RWPE1 (cell line): ENCODE results near the gene GTPBP1.
A peak's percentile ranks its signal among the peaks of the same experiment; 100 is the strongest.

Experiments
- CTCF ChIA-PET: fragments of 350-600 bp; sonication (Branson Sonifier 250); formaldehyde crosslinking; extraction: SDS; loops from one replicate; lab custom pipeline; 2021; lab: Yijun Ruan, JAX
- POLR2A ChIA-PET: fragments of 400-600 bp; formaldehyde crosslinking; extraction: SDS; loops from one replicate; lab custom pipeline; 2020; ENCODE audit warnings: antibody characterized with exemption; ENCODE audit not compliant: low non-redundant PET; lab: Yijun Ruan, JAX
- DNase-seq: peaks from one replicate; pipeline ENCODE4 v3.0.0; 2012; ENCODE audit warnings: low spot score
- H3K27ac ChIP-seq: fragments of 450-650 bp; 2 replicates; pipeline ENCODE4 v1.5.1; 2017
- TF ChIP-seq, protein P1 (sequence below): fragments of 450-650 bp; conservative IDR thresholded peaks from 2 replicates; pipeline ENCODE4 v1.5.1; 2017; ENCODE audit warnings: low read depth, mild to moderate bottlenecking

The GTPBP1 gene

DNA sequence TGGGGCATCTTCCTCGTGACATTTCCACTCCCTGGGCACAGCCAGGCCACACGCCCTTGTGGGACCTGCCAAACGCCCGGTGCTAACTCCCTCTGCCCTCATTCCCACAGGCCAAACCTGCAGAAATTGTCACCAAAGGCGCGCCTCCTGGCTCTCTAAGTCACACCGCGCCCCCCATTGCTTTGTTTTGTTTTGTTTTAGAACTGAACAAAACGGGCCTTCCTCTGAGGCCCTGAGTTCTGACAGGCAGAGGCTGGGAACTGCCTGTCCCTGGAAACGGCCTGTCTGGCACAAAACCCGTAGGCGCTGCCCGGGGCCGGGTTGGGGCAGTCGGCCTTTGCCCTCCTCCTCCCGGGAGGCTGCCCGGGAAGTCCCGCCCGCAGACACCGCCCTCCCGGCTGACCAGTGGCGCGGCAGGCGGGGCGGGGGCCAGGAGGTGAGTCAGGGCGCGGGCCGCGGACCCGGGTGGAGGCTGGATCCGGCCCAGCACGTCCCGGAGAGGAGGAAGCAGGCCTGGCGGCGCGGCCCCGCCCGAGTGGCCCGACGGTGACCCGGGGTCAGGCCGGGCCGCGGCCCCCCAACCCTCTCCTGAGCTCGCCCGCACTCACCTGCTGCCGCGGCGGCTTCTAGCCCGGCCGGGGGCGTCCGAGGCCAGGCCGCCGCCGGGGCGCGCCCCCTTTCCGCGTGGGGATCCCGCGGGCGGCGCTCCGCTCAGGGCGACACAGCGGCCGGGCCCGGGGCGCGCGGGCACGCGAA, 49.6 kb downstream of the GTPBP1 start:
- H3K27ac ChIP-seq: peak overlapping the region; percentile 99

DNA sequence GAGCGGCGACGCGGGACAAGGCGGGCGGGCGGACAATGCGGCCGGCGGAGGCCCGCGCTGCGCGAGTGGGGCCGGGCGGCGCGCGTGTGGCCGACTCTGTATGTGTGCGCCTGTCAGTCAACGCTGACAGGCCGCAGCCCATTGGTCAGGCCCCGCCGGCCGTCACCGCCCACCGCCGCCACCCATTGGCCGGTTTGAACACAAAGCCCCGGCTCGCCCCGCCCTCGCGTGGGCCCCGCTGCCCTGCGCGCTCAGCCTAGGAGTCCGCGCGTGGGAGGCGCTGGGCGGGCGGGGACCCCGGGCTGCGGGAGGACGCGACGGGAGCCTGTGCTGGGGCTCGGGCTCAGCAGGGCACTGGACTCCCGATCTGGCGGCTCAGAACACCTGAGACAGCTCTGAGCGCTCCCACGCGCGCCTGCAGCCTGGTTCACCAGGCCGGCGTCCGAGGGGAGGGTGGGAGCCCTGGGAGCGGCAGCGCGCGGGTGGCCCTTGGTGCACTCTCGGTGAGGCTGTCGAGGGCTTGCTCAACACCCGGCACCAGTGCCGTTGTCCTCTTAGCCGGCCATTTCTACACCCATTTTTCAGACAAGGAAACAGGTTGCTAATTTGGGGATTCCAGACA, 50.3 kb downstream of the GTPBP1 start, which contains the start of gene SUN2:
Gene SUN2, minus strand, starts transcription at position 88 of the 622 bp plus-strand sequence. CDS start 3,370 bp downstream, outside the sequence.
- DNase-seq: peak; percentile 89
- TF ChIP-seq, protein P1, sequence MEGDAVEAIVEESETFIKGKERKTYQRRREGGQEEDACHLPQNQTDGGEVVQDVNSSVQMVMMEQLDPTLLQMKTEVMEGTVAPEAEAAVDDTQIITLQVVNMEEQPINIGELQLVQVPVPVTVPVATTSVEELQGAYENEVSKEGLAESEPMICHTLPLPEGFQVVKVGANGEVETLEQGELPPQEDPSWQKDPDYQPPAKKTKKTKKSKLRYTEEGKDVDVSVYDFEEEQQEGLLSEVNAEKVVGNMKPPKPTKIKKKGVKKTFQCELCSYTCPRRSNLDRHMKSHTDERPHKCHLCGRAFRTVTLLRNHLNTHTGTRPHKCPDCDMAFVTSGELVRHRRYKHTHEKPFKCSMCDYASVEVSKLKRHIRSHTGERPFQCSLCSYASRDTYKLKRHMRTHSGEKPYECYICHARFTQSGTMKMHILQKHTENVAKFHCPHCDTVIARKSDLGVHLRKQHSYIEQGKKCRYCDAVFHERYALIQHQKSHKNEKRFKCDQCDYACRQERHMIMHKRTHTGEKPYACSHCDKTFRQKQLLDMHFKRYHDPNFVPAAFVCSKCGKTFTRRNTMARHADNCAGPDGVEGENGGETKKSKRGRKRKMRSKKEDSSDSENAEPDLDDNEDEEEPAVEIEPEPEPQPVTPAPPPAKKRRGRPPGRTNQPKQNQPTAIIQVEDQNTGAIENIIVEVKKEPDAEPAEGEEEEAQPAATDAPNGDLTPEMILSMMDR: no peak
- H3K27ac ChIP-seq: peak within 1 kb of the TSS; percentile 99
- ChIA-PET POLR2A (no interaction called here), CTCF (interaction anchor here (0.6 to 1.2 kb wide), 2 partner anchors 10 to 315 kb away, joined by 4 to 9 read pairs; no protein-coding TSS in a partner anchor)

More for the DNA sequence above, 49.6 kb downstream of the GTPBP1 start:
- TF ChIP-seq, protein P1: no peak
- ChIA-PET CTCF (interaction anchor here (1.2 kb wide), 1 partner anchor 11 kb away, joined by 9 read pairs; no protein-coding TSS in a partner anchor), POLR2A (no interaction called here)
- DNase-seq: peak; percentile 73

- DNase-seq: no peak
- POLR2A ChIA-PET: no interaction called here
- TF ChIP-seq, protein P1: no peak
- peak overlapping the region; percentile 99 for H3K27ac ChIP-seq
- CTCF ChIA-PET: interaction anchor here (0.6 kb wide), 1 partner anchor 314 kb away, joined by 4 read pairs; no protein-coding TSS in a partner anchor
Observed at GRCh38 chr22:38756711-38757463, 51.1 kb downstream of the GTPBP1 start.

DNA sequence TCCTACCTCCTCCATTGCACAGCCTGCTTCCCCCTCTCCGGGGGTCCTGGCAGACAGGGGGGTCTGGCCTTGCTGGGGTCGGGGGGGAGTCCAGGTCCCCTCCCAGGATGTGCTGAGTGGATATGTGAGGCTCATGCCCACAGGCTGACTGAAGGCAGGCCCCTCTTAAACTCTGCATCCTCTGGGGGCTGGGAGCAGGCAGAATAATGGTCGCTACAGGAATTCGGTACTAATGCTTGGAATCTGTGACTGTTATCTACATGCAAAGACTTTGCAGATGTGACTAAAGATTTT, 51.7 kb downstream of the GTPBP1 start:
- TF ChIP-seq, protein P1: no peak
- peak overlapping the region; percentile 99 for H3K27ac ChIP-seq
- ChIA-PET CTCF (no interaction called here), POLR2A (no interaction called here)
- DNase-seq: no peak

- CTCF ChIA-PET: interaction anchor here (0.5 kb wide), 1 partner anchor 105 kb away, joined by 3 read pairs; no protein-coding TSS in a partner anchor
- POLR2A ChIA-PET: interaction anchor here (0.6 to 1.0 kb wide), 3 partner anchors 53 to 85 kb away, joined by 3 to 8 read pairs (median 3); partner anchors contain the start of gene GTPBP1
- TF ChIP-seq, protein P1: no peak
- peak overlapping the region; percentile 11; the same call in 1 of the 2 replicates for H3K27ac ChIP-seq
- DNase-seq: no peak
Observed at GRCh38 chr22:38758276-38758945, 52.7 kb downstream of the GTPBP1 start.
